GM12878 (cell line): ENCODE results near the gene CCNY. TPM values are rescaled to one million over a fixed set of nuclear protein-coding genes. Genes with fewer than 3 reads are reported as not detected.

Source experiments
- CBFB ChIP-seq: IDR thresholded peaks from 2 replicates; pipeline ENCODE4 v1.6.1; 2016; ENCODE audit warnings: antibody characterized with exemption, low read depth
- CHD4 ChIP-seq: fragments of 200-600 bp; sonication (generic); IDR thresholded peaks from 2 replicates; pipeline ENCODE4 v1.6.1; 2016; ENCODE audit warnings: mild to moderate bottlenecking
- EZH2 ChIP-seq: IDR thresholded peaks from 2 replicates; pipeline ENCODE4 v1.6.1; 2012; ENCODE audit warnings: low read depth, mild to moderate bottlenecking, control low read depth, inconsistent platforms, low read length, borderline replicate concordance; ENCODE audit not compliant: control insufficient read depth
- FOXK2 ChIP-seq: fragments of 450-650 bp; IDR thresholded peaks from 2 replicates; pipeline ENCODE4 v1.6.1; 2017; ENCODE audit warnings: mild to moderate bottlenecking, moderate library complexity
- GABPA ChIP-seq: IDR thresholded peaks from 2 replicates; pipeline ENCODE4 v1.6.1; 2014; ENCODE audit warnings: antibody characterized with exemption, low read depth, mild to moderate bottlenecking, inconsistent platforms
- MAX ChIP-seq: IDR thresholded peaks from 2 replicates; pipeline ENCODE4 v1.6.1; 2012; ENCODE audit warnings: low read depth, low read length, improper control_type of control experiment
- PAX5 ChIP-seq: IDR thresholded peaks from 2 replicates; pipeline ENCODE4 v1.6.1; 2011; ENCODE audit warnings: low read depth, low read length, borderline replicate concordance
- YY1 ChIP-seq: IDR thresholded peaks from 2 replicates; pipeline ENCODE4 v1.6.1; 2011; ENCODE audit warnings: low read depth, mild to moderate bottlenecking, low read length
- polyA plus RNA-seq, 11 experiments: library from polyadenylated mRNA; depleted of rRNA in 4 of 11; unstranded in 6 of 11; stranded (reverse) in 5 of 11; fragments of >200 nt; fragmentation: Nextera tagmentation in 4 of 11; fragmentation: Illumina TruSeq in 1 of 11; extraction: Ambion mirVana in 4 of 11; extraction: Trizol in 1 of 11; gene quantifications; 1 replicate in 1 of 11; 2 replicates in 10 of 11; pipeline versions ENCODE4 v1.2.1 to v1.2.3, GENCODE V29; 2011 to 2016; ENCODE audit warnings: inconsistent platforms in 2 of 11, missing spikeins in 2 of 11, low read depth in 1 of 11
- total RNA-seq, 4 experiments: library from RNA; depleted of rRNA in 3 of 4; stranded (reverse); fragments of >200 nt in 3 of 4; fragmentation: Illumina TruSeq in 1 of 4; extraction: Trizol in 1 of 4; gene quantifications; 2 replicates each; pipeline versions ENCODE4 v1.2.1 to v1.2.3, GENCODE V29; 2013 to 2021
- TF ChIP-seq, protein P1 (sequence below): fragments of 450-650 bp; IDR thresholded peaks from 2 replicates; pipeline ENCODE4 v1.6.1; 2017; ENCODE audit warnings: mild to moderate bottlenecking, moderate library complexity
- TF ChIP-seq, protein P2 (sequence below): fragments of 450-650 bp; conservative IDR thresholded peaks from 2 replicates; pipeline ENCODE4 v1.6.1; 2017; ENCODE audit warnings: mild to moderate bottlenecking, moderate library complexity
- TF ChIP-seq, protein P3 (sequence below): fragments of 150-350 bp; IDR thresholded peaks from 2 replicates; pipeline ENCODE4 v1.6.1; 2016; ENCODE audit warnings: low read depth, low read length
- TF ChIP-seq, protein P4 (sequence below): IDR thresholded peaks from 2 replicates; pipeline ENCODE4 v1.6.1; 2012; ENCODE audit warnings: mild to moderate bottlenecking, low read depth, low read length
- TF ChIP-seq, protein P5 (sequence below): fragments of 450-650 bp; IDR thresholded peaks from 2 replicates; pipeline ENCODE4 v1.6.1; 2018; ENCODE audit warnings: borderline replicate concordance, mild to moderate bottlenecking; ENCODE audit not compliant: partially characterized antibody

The CCNY gene
- total and polyA plus RNA-seq, 10 of the 15 experiments (the other 5 are each of a cell fraction or from before 2014, with no cell fraction given) = 3.6 to 50.0 (median 26.1) TPM

DNA sequence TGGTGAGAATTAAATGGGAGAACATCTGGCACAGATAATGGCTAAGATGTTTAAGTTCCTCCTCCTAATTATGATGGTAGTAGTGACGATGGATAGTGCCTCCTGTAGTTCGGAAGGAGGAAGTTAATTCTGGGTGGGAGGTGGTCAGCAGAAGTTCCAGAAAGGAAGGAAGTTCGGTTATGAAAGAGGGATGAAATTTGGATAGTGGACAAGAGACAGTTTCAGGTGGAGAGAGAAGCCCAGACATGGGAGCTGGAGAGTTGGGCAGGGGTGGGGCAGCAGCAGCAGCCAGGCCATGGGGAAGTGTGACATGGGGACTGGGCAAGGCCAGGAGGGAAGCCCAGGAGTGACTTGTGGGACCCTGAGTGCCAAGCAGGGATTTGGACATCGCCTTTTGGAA, 99.5 kb downstream of the CCNY start (continued):
- TF ChIP-seq GABPA = no peak
- no peak for TF ChIP-seq CBFB
- no peak for TF ChIP-seq EZH2
- TF ChIP-seq, protein P1, sequence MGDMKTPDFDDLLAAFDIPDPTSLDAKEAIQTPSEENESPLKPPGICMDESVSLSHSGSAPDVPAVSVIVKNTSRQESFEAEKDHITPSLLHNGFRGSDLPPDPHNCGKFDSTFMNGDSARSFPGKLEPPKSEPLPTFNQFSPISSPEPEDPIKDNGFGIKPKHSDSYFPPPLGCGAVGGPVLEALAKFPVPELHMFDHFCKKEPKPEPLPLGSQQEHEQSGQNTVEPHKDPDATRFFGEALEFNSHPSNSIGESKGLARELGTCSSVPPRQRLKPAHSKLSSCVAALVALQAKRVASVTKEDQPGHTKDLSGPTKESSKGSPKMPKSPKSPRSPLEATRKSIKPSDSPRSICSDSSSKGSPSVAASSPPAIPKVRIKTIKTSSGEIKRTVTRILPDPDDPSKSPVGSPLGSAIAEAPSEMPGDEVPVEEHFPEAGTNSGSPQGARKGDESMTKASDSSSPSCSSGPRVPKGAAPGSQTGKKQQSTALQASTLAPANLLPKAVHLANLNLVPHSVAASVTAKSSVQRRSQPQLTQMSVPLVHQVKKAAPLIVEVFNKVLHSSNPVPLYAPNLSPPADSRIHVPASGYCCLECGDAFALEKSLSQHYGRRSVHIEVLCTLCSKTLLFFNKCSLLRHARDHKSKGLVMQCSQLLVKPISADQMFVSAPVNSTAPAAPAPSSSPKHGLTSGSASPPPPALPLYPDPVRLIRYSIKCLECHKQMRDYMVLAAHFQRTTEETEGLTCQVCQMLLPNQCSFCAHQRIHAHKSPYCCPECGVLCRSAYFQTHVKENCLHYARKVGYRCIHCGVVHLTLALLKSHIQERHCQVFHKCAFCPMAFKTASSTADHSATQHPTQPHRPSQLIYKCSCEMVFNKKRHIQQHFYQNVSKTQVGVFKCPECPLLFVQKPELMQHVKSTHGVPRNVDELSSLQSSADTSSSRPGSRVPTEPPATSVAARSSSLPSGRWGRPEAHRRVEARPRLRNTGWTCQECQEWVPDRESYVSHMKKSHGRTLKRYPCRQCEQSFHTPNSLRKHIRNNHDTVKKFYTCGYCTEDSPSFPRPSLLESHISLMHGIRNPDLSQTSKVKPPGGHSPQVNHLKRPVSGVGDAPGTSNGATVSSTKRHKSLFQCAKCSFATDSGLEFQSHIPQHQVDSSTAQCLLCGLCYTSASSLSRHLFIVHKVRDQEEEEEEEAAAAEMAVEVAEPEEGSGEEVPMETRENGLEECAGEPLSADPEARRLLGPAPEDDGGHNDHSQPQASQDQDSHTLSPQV = no peak
- TF ChIP-seq MAX = no peak
- TF ChIP-seq FOXK2 = no peak
- TF ChIP-seq, protein P2, sequence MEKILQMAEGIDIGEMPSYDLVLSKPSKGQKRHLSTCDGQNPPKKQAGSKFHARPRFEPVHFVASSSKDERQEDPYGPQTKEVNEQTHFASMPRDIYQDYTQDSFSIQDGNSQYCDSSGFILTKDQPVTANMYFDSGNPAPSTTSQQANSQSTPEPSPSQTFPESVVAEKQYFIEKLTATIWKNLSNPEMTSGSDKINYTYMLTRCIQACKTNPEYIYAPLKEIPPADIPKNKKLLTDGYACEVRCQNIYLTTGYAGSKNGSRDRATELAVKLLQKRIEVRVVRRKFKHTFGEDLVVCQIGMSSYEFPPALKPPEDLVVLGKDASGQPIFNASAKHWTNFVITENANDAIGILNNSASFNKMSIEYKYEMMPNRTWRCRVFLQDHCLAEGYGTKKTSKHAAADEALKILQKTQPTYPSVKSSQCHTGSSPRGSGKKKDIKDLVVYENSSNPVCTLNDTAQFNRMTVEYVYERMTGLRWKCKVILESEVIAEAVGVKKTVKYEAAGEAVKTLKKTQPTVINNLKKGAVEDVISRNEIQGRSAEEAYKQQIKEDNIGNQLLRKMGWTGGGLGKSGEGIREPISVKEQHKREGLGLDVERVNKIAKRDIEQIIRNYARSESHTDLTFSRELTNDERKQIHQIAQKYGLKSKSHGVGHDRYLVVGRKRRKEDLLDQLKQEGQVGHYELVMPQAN = no peak
- no peak for TF ChIP-seq YY1
- TF ChIP-seq, protein P3, sequence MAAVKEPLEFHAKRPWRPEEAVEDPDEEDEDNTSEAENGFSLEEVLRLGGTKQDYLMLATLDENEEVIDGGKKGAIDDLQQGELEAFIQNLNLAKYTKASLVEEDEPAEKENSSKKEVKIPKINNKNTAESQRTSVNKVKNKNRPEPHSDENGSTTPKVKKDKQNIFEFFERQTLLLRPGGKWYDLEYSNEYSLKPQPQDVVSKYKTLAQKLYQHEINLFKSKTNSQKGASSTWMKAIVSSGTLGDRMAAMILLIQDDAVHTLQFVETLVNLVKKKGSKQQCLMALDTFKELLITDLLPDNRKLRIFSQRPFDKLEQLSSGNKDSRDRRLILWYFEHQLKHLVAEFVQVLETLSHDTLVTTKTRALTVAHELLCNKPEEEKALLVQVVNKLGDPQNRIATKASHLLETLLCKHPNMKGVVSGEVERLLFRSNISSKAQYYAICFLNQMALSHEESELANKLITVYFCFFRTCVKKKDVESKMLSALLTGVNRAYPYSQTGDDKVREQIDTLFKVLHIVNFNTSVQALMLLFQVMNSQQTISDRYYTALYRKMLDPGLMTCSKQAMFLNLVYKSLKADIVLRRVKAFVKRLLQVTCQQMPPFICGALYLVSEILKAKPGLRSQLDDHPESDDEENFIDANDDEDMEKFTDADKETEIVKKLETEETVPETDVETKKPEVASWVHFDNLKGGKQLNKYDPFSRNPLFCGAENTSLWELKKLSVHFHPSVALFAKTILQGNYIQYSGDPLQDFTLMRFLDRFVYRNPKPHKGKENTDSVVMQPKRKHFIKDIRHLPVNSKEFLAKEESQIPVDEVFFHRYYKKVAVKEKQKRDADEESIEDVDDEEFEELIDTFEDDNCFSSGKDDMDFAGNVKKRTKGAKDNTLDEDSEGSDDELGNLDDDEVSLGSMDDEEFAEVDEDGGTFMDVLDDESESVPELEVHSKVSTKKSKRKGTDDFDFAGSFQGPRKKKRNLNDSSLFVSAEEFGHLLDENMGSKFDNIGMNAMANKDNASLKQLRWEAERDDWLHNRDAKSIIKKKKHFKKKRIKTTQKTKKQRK = no peak
- TF ChIP-seq, protein P4, sequence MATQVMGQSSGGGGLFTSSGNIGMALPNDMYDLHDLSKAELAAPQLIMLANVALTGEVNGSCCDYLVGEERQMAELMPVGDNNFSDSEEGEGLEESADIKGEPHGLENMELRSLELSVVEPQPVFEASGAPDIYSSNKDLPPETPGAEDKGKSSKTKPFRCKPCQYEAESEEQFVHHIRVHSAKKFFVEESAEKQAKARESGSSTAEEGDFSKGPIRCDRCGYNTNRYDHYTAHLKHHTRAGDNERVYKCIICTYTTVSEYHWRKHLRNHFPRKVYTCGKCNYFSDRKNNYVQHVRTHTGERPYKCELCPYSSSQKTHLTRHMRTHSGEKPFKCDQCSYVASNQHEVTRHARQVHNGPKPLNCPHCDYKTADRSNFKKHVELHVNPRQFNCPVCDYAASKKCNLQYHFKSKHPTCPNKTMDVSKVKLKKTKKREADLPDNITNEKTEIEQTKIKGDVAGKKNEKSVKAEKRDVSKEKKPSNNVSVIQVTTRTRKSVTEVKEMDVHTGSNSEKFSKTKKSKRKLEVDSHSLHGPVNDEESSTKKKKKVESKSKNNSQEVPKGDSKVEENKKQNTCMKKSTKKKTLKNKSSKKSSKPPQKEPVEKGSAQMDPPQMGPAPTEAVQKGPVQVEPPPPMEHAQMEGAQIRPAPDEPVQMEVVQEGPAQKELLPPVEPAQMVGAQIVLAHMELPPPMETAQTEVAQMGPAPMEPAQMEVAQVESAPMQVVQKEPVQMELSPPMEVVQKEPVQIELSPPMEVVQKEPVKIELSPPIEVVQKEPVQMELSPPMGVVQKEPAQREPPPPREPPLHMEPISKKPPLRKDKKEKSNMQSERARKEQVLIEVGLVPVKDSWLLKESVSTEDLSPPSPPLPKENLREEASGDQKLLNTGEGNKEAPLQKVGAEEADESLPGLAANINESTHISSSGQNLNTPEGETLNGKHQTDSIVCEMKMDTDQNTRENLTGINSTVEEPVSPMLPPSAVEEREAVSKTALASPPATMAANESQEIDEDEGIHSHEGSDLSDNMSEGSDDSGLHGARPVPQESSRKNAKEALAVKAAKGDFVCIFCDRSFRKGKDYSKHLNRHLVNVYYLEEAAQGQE = no peak
- TF ChIP-seq, protein P5, sequence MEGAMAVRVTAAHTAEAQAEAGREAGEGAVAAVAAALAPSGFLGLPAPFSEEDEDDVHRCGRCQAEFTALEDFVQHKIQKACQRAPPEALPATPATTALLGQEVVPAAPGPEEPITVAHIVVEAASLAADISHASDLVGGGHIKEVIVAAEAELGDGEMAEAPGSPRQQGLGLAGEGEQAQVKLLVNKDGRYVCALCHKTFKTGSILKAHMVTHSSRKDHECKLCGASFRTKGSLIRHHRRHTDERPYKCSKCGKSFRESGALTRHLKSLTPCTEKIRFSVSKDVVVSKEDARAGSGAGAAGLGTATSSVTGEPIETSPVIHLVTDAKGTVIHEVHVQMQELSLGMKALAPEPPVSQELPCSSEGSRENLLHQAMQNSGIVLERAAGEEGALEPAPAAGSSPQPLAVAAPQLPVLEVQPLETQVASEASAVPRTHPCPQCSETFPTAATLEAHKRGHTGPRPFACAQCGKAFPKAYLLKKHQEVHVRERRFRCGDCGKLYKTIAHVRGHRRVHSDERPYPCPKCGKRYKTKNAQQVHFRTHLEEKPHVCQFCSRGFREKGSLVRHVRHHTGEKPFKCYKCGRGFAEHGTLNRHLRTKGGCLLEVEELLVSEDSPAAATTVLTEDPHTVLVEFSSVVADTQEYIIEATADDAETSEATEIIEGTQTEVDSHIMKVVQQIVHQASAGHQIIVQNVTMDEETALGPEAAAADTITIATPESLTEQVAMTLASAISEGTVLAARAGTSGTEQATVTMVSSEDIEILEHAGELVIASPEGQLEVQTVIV = no peak
- TF ChIP-seq CHD4 = no peak
- no peak for TF ChIP-seq PAX5
